Endometrial microvascular endothelial cells (primary cell): ENCODE data around the gene NTN1. TPM values are rescaled to one million over a fixed set of nuclear protein-coding genes. Genes with fewer than 3 reads are reported as not detected.

Experiments
- in situ Hi-C: cut with HindIII; loops from 2 replicates; pipeline ENCODE4 v1.10.0; 2017; ENCODE audit warnings: low sequenced_read_pairs, low pct_unique_long_range_greater_than_20kb; ENCODE audit errors: inconsistent ontology term
- total RNA-seq: library from RNA; depleted of rRNA; stranded (reverse); fragments of >200 nt; gene quantifications from one replicate; pipeline ENCODE4 v1.2.3, GENCODE V29; 2015; ENCODE audit errors: inconsistent ontology term

Gene NTN1
- total RNA-seq, 1 donor from 2014 or later: not detected

GRCh38 chr17:9219631-9220397 is 198.5 kb downstream of the NTN1 start:
- in situ Hi-C loops: no loop called here

- in situ Hi-C loops: no loop called here
Observed at GRCh38 chr17:9220398-9221146, 199.3 kb downstream of the NTN1 start.

- in situ Hi-C loops: no loop called here
Observed at GRCh38 chr17:9221147-9221921, 200.0 kb downstream of the NTN1 start.

- in situ Hi-C loops: no loop called here
Observed at GRCh38 chr17:9221922-9222180, 200.5 kb downstream of the NTN1 start.

- in situ Hi-C loops: no loop called here
Observed at GRCh38 chr17:9223531-9223930, 202.2 kb downstream of the NTN1 start.

- in situ Hi-C loops: no loop called here
Observed at GRCh38 chr17:9224485-9224884, 203.2 kb downstream of the NTN1 start.

- in situ Hi-C loops: no loop called here
Observed at GRCh38 chr17:9225305-9226101, 204.2 kb downstream of the NTN1 start.

GRCh38 chr17:9226130-9226793 is 205.0 kb downstream of the NTN1 start:
- in situ Hi-C loops: no loop called here

- in situ Hi-C loops: no loop called here
Observed at GRCh38 chr17:9226794-9227135, 205.5 kb downstream of the NTN1 start.

GRCh38 chr17:9227819-9228407 is 206.6 kb downstream of the NTN1 start:
- in situ Hi-C loops: no loop called here

GRCh38 chr17:9228408-9229159 is 207.3 kb downstream of the NTN1 start:
- in situ Hi-C loops: no loop called here

GRCh38 chr17:9229160-9229825 is 208.0 kb downstream of the NTN1 start:
- in situ Hi-C loops: no loop called here

GRCh38 chr17:9229826-9230201 is 208.5 kb downstream of the NTN1 start:
- in situ Hi-C loops: no loop called here

GRCh38 chr17:9230346-9230745 is 209.0 kb downstream of the NTN1 start:
- in situ Hi-C loops: no loop called here

- in situ Hi-C loops: no loop called here
Observed at GRCh38 chr17:9230861-9231260, 209.6 kb downstream of the NTN1 start.

- in situ Hi-C loops: no loop called here
Observed at GRCh38 chr17:9231449-9232154, 210.3 kb downstream of the NTN1 start.

- in situ Hi-C loops: no loop called here
Observed at GRCh38 chr17:9232155-9232475, 210.8 kb downstream of the NTN1 start.
